Keratinocyte (primary cell): Measurements from ENCODE around the gene NKD1.

ENCODE experiments used
- CTCF ChIP-seq, 3 experiments: IDR thresholded peaks in 1 of 3; conservative IDR thresholded peaks in 1 of 3; optimal IDR thresholded peaks in 1 of 3; 2 replicates in 2 of 3; 3 replicates in 1 of 3; pipeline versions ENCODE3 to v1.5.1; 2011; ENCODE audit warnings: low read length in 3 of 3, mild to moderate bottlenecking in 3 of 3, moderate library complexity in 2 of 3, control low read depth in 1 of 3, inconsistent platforms in 1 of 3; ENCODE audit not compliant: insufficient read depth in 2 of 3; ENCODE audit errors: extremely low read depth in 1 of 3
- EZH2 ChIP-seq: IDR thresholded peaks from one replicate; pipeline ENCODE4 v1.6.1; 2012; ENCODE audit warnings: inconsistent platforms, mild to moderate bottlenecking, low read length, moderate library complexity

DNA sequence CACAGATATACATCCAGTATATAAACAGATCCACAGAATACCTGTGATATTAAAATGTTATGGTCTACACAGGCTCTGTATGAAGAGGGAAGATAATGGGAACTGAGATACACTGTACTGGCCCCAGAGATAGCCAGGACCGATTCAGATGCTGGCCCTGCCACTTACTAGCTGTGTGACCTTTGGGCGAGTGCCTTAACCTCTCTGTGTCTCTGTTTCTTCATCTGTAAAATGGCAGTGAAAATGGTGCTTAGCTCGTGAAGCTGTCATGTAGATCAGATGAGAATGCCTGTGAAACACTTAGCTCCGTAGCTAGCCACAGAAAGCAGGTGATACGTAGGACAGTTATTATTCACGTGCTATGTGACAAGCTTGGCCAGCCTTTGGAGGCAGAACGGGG lies 22.2 kb downstream of the NKD1 start:
- TF ChIP-seq CTCF (optimal IDR thresholded peaks at IDR 0.05 in 1 of 3, IDR thresholded peaks at IDR 0.05 in 1 of 3, conservative IDR thresholded peaks at IDR 0.05 in 1 of 3; ENCODE audit: extremely low read depth in 1 of 3, insufficient read depth in 2 of 3, low read length in 3 of 3) = no peak
- no peak for TF ChIP-seq EZH2
